Spleen (tissue), 11 donors: ENCODE data around the gene DCST1. TPM values are rescaled to one million over a fixed set of nuclear protein-coding genes. Genes with fewer than 3 reads are reported as not detected.

Experiments used
- DNase-seq: peaks from one replicate; pipeline ENCODE4 v3.0.0-alpha.2; 2020
- H3K27ac ChIP-seq, 8 donors: fragments of 200-600 bp; sonication (generic) in 7 of 8; 1 replicate in 4 of 8; 2 replicates in 4 of 8; pipeline versions ENCODE4 v1.5.0 to v1.8.0; 2016 to 2021; ENCODE audit warnings: inconsistent platforms in 4 of 8, mild to moderate bottlenecking in 4 of 8, moderate library complexity in 1 of 8
- H3K27me3 ChIP-seq, 7 donors: fragments of 200-600 bp; sonication (generic) in 6 of 7; replicated peaks in 1 of 7; 1 replicate in 4 of 7; 2 replicates in 3 of 7; pipeline versions ENCODE4 v1.5.0 to v1.8.0; 2016 to 2021; ENCODE audit warnings: inconsistent platforms in 3 of 7, mild to moderate bottlenecking in 1 of 7
- H3K36me3 ChIP-seq, 6 donors: fragments of 200-600 bp; sonication (generic) in 5 of 6; 1 replicate in 4 of 6; 2 replicates in 2 of 6; pipeline versions ENCODE4 v1.5.0 to v1.8.0; 2016 to 2021; ENCODE audit warnings: inconsistent platforms in 2 of 6
- H3K4me1 ChIP-seq, 6 donors: fragments of 200-600 bp; sonication (generic) in 5 of 6; 1 replicate in 3 of 6; 2 replicates in 3 of 6; pipeline versions ENCODE4 v1.5.0 to v1.8.0; 2016 to 2021; ENCODE audit warnings: inconsistent platforms in 3 of 6
- H3K4me3 ChIP-seq, 8 donors: fragments of 200-600 bp; sonication (generic) in 7 of 8; 1 replicate in 4 of 8; 2 replicates in 4 of 8; pipeline versions ENCODE4 v1.5.0 to v1.8.0; 2016 to 2021; ENCODE audit warnings: inconsistent platforms in 4 of 8, mild to moderate bottlenecking in 4 of 8, moderate library complexity in 2 of 8
- H3K9me3 ChIP-seq, 8 donors: fragments of 200-600 bp; sonication (generic) in 7 of 8; 1 replicate in 4 of 8; 2 replicates in 4 of 8; pipeline versions ENCODE4 v1.5.0 to v1.8.0; 2016 to 2021; ENCODE audit warnings: inconsistent platforms in 4 of 8
- CTCF ChIP-seq, 11 experiments: fragments of 200-600 bp in 7 of 11; fragments of 450-650 bp in 4 of 11; sonication (generic) in 4 of 11; IDR thresholded peaks in 8 of 11; conservative IDR thresholded peaks in 3 of 11; 1 replicate in 7 of 11; 2 replicates in 4 of 11; pipeline versions ENCODE4 v1.4.0 to v1.8.0; 2016 to 2021; ENCODE audit warnings: antibody characterized with exemption in 11 of 11, inconsistent platforms in 4 of 11, mild to moderate bottlenecking in 1 of 11
- POLR2A ChIP-seq, 3 donors: fragments of 450-650 bp; IDR thresholded peaks; one replicate each; pipeline ENCODE4 v1.5.1; 2017; ENCODE audit warnings: antibody characterized with exemption in 3 of 3, mild to moderate bottlenecking in 1 of 3
- POLR2AphosphoS5 ChIP-seq, 3 donors: sonication (generic); formaldehyde crosslinking; IDR thresholded peaks; one replicate each; pipeline ENCODE4 v1.5.1; 2017; ENCODE audit warnings: antibody characterized with exemption in 3 of 3
- WGBS, 5 donors: extraction: QIAGEN DNeasy Blood & Tissue Kit in 3 of 5; methylation state at CpG; one replicate each; pipeline versions ENCODE4 v1.1.5 to v1.1.7; 2013 to 2018; 5-methylcytosine and 5-hydroxymethylcytosine counted together
- intact Hi-C: fragments of 100-400 bp; cut with DNase I; formaldehyde crosslinking; loops from one replicate; pipeline ENCODE4 v1.15.0; 2023; ENCODE audit warnings: low total_unique reads
- polyA plus RNA-seq, 3 donors: library from polyadenylated mRNA; stranded (reverse); fragments of 200-250 nt; gene quantifications; one replicate each; pipeline ENCODE4 v1.2.1, GENCODE V29; 2013
- total RNA-seq, 7 donors: library from RNA; depleted of rRNA in 3 of 7; stranded (reverse); fragments of >200 nt in 3 of 7; fragmentation: NEBNext Ultra II Directional in 4 of 7; extraction: Animal tissue kit (Norgen Biotek cat#: 25700) in 4 of 7; gene quantifications; one replicate each; pipeline versions ENCODE4 v1.1.0 to v1.2.1, GENCODE V29; 2016 to 2021
- donor health status: healthy with polysubstance abuse.
- donor health status: DM: no; HTN: no; CAD: no; lungs with moderate emphysema.
- donor health status: DM: no; HTN: no; CAD: no.
- donor health status: Bipolar disorder and iron deficiency.
- donor health status: healthy.
- donor health status: DM: no; HTN: no; CAD: no.
- donor health status: DM: yes; HTN: yes; CAD: no.

The DCST1 gene
- total and polyA plus RNA-seq, 10 donors: not detected

GRCh38 chr1:155044812-155045657 lies 11.4 kb downstream of the DCST1 start:
- TF ChIP-seq POLR2A (IDR thresholded peaks at IDR 0.05): no peak
- TF ChIP-seq POLR2AphosphoS5 (IDR thresholded peaks at IDR 0.05): peak; percentile 63 to 77 (median 68)
- peak; percentile 54 to 91 (median 80) for TF ChIP-seq CTCF (IDR thresholded peaks at IDR 0.05 in 8 of 11, conservative IDR thresholded peaks at IDR 0.05 in 3 of 11)
- Histone ChIP-seq H3K4me3 (no peak overlapping the region), H3K27ac (peak overlapping the region in 6 of 8 donors; percentile 26 to 57 (median 30)), H3K36me3 (no peaks in the 10 kb centered on the region), H3K4me1 (peaks cover 6 to 23% (median 17%) of the 10 kb centered on the region in 6 donors), H3K9me3 (no peaks in the 10 kb centered on the region), H3K27me3 (no peaks in the 10 kb centered on the region)
- intact Hi-C loops: no loop called here
- 41 to 57% (median 46%) methylated on average over 7 of the region's 7 CpGs for WGBS, 5 donors
- DNase-seq: peak; percentile 87

GRCh38 chr1:155048449-155049334 lies 15.1 kb downstream of the DCST1 start:
- H3K27me3 ChIP-seq: no peaks in the 10 kb centered on the region
- TF ChIP-seq CTCF (IDR thresholded peaks at IDR 0.05 in 8 of 11, conservative IDR thresholded peaks at IDR 0.05 in 3 of 11): no peak
- intact Hi-C loops: no loop called here
- peak overlapping the region in 1 of 8 donors; percentile 94 for H3K27ac ChIP-seq
- no peak overlapping the region for H3K4me3 ChIP-seq
- H3K9me3 ChIP-seq: no peaks in the 10 kb centered on the region
- H3K36me3 ChIP-seq: peaks cover 0 to 5% (median 0%) of the 10 kb centered on the region in 6 donors
- 84 to 96% (median 92%) methylated on average over 8 of the region's 8 CpGs for WGBS, 5 donors
- no peak for DNase-seq
- peaks cover 15 to 58% (median 52%) of the 10 kb centered on the region in 6 donors for H3K4me1 ChIP-seq

GRCh38 chr1:155049651-155050559 lies 16.3 kb downstream of the DCST1 start:
- Histone ChIP-seq H3K27ac (peak overlapping the region; percentile 71 to 95 (median 90)), H3K9me3 (no peaks in the 10 kb centered on the region), H3K27me3 (no peaks in the 10 kb centered on the region), H3K36me3 (peaks cover 0 to 17% (median 8%) of the 10 kb centered on the region in 6 donors), H3K4me1 (peaks cover 15 to 62% (median 50%) of the 10 kb centered on the region in 6 donors), H3K4me3 (peak overlapping the region; percentile 56 to 94 (median 72))
- WGBS, 5 donors: 18 to 32% (median 23%) methylated on average over 10 of the region's 10 CpGs
- intact Hi-C loops: no loop called here
- no peak for TF ChIP-seq POLR2A (IDR thresholded peaks at IDR 0.05)
- no peak for DNase-seq
